HG03469 (cell line): Measurements from ENCODE around the gene PBX3.

Experiments
- ATAC-seq: cut with Tn5 transposase; IDR thresholded peaks from one replicate; pipeline ENCODE4 v1.9.1; 2021; ENCODE audit warnings: mild to moderate bottlenecking, moderate library complexity, moderate number of reproducible peaks; ENCODE audit not compliant: unreplicated experiment

The PBX3 gene

GRCh38 chr9:125932012-125932411 is 184.8 kb downstream of the PBX3 start:
- ATAC-seq = no peak

GRCh38 chr9:125932746-125933455 is 185.7 kb downstream of the PBX3 start:
- ATAC-seq = no peak

- no peak for ATAC-seq
These were observed 195.0 kb downstream of the PBX3 start for GRCh38 chr9:125942125-125942524.

DNA sequence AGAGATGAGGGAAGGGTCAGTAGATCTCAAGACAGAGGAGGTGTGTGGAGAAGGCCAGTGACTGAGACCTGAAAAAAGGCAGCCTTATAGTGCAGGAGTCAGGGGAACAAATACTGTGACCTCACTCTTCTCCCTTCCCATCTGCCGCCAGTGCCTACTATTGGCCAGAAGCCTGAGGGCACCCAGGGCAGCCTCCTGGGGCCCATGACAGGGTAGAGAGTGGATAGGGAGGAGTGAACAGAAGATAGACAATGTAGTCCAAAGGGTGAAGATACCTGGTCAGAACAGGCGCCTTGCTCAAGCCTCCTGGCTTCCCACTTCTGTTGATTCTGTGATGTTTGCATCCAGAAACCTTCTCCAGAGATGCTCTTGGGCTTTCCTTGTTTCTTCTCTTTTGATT is 196.7 kb downstream of the PBX3 start:
- ATAC-seq = no peak

DNA sequence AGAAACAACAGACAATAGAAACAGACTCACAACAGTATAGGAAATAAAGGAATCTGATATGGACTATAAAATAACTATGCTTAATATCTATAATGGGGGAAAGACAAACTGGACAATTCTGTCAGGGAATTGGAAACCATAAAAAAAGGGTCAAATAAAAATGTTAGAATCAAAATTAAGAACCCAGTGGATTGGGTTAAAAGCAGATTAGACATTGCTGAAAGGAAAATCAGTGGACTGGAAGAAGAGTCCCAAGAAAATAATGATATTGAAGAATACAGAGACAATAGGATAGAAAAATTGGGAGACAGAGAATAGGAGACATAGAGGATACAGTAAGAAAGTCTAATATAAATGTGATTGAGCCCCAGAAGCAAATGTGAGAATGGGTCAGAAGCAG is 199.2 kb downstream of the PBX3 start:
- ATAC-seq = no peak

- no peak for ATAC-seq
These were observed 201.9 kb downstream of the PBX3 start for GRCh38 chr9:125948887-125949596.

DNA sequence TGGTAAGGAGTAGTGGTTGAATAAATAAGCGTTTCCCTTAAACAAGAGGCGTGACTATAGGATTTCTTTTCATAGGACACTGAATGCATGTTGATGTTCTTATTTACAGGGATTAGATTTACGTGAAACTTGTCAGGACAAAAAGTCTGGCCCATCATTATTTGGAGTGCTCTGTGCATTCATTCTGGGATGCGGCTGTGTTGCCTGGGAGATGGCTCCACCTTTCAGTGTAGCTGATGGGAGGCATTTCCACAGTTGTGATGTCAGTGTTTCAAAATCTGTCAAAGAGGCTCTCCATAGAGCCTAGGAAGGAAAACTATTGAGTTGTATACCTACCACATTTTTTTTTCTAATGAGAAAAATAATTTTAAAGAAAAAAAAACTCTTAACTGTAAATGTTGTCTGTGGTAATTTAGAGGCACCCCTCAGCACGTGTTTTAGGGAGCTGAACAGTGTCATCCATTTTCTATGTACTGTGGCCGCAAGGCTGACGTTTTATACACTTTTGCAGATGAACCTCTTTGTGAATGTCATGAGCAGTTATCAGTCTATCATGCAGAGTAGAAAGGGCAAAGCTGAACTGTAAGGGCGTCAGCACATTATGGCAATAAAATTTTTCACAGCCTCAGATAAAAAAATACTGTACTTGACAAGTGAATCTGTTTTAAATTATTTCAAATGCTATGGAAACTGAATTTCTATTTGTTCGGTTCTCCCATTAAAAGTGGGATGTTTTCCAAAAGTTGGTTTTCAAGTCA is 202.7 kb downstream of the PBX3 start:
- ATAC-seq = no peak

- no peak for ATAC-seq
These were observed 203.8 kb downstream of the PBX3 start for GRCh38 chr9:125950880-125951471.

GRCh38 chr9:125953314-125954019 is 206.3 kb downstream of the PBX3 start:
- no peak for ATAC-seq

- ATAC-seq = no peak
These were observed 208.9 kb downstream of the PBX3 start for GRCh38 chr9:125956102-125956501.

GRCh38 chr9:125959315-125959714 is 212.1 kb downstream of the PBX3 start:
- ATAC-seq = no peak

DNA sequence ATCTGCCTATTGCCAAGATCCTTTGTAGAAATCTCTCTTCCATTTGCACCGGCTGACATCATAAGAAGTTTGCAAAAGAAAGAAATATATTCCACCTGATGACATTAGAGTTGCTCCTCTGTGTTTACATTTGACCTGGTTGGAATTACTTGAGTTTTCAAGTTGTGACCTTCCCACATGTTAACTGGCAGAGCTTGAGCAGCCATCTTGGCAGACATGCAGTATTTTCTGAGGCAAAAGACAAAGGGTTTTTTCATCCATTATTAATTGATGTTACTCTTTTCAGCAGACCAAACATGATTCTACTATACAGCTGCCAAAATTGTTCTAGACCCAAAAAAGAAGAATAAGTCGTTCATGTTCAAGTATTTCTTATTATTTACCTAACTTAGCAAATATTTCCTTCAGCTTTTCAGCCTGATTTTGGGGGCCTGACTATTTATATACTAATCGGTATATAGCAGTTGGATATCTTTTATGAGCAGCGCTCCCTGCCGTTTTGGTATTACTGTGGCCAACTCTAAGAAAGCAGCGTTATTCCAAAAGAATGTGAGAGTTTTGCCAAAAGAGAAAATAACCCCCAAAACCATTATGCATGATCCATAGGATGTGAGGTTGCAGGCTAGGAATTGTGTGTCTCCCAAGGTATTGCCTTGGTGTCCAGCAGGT is 212.9 kb downstream of the PBX3 start:
- ATAC-seq = no peak

- no peak for ATAC-seq
These were observed 213.5 kb downstream of the PBX3 start for GRCh38 chr9:125960626-125961025.

DNA sequence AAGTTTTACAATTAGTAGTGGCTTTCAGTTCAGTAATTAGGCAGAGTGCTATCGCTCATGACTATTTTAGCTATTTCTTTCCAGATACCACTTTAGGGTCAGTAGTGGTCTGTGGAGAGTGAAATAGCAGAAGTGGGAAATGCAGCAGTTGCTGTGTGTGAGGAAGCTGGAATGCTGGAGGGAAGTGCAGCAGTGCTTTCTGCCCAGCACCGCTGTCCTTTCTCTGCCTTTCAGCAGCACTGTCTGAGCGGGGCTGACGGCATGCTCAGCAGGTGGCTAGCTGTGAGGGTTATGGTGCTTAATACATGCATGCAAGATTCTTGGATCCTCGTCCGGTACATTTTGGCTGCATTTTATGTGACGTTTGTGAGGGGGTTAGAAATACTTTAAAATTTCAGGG is 213.9 kb downstream of the PBX3 start:
- no peak for ATAC-seq

DNA sequence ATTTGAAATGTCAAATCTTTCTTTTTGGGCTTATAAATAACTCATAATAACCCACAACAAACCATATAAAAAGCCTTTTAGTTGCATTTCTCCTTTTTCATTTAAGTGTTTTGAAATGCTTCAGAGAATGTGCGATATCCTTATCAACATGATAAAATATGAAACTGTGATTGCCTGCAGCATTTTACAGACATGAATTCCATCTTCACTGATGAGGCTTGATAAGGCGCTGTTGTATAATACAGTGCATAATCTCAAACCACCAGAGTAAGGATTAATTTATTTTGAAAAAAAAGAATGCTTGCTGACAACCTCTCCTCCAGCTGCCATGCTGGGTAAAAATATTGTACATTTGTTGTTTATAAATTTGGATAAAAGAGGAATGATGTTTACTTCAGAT is 216.8 kb downstream of the PBX3 start:
- no peak for ATAC-seq

- no peak for ATAC-seq
These were observed 217.6 kb downstream of the PBX3 start for GRCh38 chr9:125964702-125965225.

- ATAC-seq = no peak
These were observed 218.3 kb downstream of the PBX3 start for GRCh38 chr9:125965477-125965876.

DNA sequence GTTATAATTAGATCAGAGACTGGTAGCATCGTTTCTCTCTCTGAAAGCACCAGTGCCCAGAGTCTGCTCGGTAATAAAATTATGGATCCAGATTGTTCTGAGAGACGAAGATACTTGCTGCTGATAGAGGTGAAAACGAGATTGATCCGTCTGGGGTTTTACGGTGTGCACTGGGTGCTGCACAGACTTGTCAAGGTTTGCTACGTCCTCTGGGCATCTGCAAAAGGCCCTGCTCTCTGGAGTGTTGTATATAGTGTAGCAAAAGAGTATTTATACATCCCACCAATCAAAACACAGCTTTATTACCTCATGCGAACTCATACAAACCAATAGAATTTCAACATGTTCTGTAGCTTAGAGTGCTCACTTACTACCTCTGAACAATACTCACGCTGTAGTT is 219.3 kb downstream of the PBX3 start:
- no peak for ATAC-seq

GRCh38 chr9:125966959-125967711 is 220.0 kb downstream of the PBX3 start:
- no peak for ATAC-seq
